Stomach (tissue), 4 donors: ENCODE measurements around the gene LRRC37A2.
"Not testable (repeated sequence)": the region's sequence is repeated elsewhere in the genome, so short reads cannot be mapped to it uniquely, and the experiment has no call there.

Source experiments
- CTCF ChIP-seq, 7 experiments: fragments of 450-650 bp in 4 of 7; fragments of 200-600 bp in 3 of 7; sonication (generic) in 3 of 7; IDR thresholded peaks; one replicate each; pipeline ENCODE4 v1.5.1; 2016 to 2019; ENCODE audit warnings: antibody characterized with exemption in 7 of 7, control low read depth in 2 of 7, mild to moderate bottlenecking in 1 of 7
- EP300 ChIP-seq: sonication (generic); formaldehyde crosslinking; IDR thresholded peaks from one replicate; pipeline ENCODE4 v1.6.1; 2017; ENCODE audit warnings: antibody characterized with exemption
- POLR2A ChIP-seq, 4 donors: fragments of 450-650 bp; IDR thresholded peaks; one replicate each; pipeline ENCODE4 v1.6.1; 2016; ENCODE audit warnings: antibody characterized with exemption in 4 of 4, control low read depth in 2 of 4, mild to moderate bottlenecking in 1 of 4, moderate library complexity in 1 of 4
- POLR2AphosphoS5 ChIP-seq, 3 donors: sonication (generic); formaldehyde crosslinking; IDR thresholded peaks; one replicate each; pipeline ENCODE4 v1.6.1; 2016; ENCODE audit warnings: antibody characterized with exemption in 3 of 3

GRCh38 chr17:46467618-46468017 lies 44.6 kb upstream of the LRRC37A2 start:
- not testable (repeated sequence) for TF ChIP-seq CTCF (IDR thresholded peaks at IDR 0.05); POLR2A (IDR thresholded peaks at IDR 0.05); POLR2AphosphoS5 (IDR thresholded peaks at IDR 0.05); EP300
